D721Med (cell line): ENCODE measurements around the gene MGAT4B.
"Not testable (repeated sequence)": the region's sequence is repeated elsewhere in the genome, so short reads cannot be mapped to it uniquely, and the experiment has no call there.

Experiments
- DNase-seq: peaks from one replicate; pipeline ENCODE4 v3.0.0; 2011; ENCODE audit warnings: low spot score; ENCODE audit not compliant: insufficient read length
- FAIRE-seq: peaks from 2 replicates; lab custom pipeline; 2011; peaks lifted over from hg19 to GRCh38; lab: Jason Lieb, UNC
- TF ChIP-seq, protein P1 (sequence below): IDR thresholded peaks from 2 replicates; pipeline ENCODE4 v1.5.1; 2012; ENCODE audit warnings: mild to moderate bottlenecking, control low read depth; ENCODE audit not compliant: insufficient read depth; ENCODE audit errors: missing control alignments

Gene MGAT4B

GRCh38 chr5:179794171-179794570, 12.5 kb downstream of the MGAT4B start:
- TF ChIP-seq, protein P1, sequence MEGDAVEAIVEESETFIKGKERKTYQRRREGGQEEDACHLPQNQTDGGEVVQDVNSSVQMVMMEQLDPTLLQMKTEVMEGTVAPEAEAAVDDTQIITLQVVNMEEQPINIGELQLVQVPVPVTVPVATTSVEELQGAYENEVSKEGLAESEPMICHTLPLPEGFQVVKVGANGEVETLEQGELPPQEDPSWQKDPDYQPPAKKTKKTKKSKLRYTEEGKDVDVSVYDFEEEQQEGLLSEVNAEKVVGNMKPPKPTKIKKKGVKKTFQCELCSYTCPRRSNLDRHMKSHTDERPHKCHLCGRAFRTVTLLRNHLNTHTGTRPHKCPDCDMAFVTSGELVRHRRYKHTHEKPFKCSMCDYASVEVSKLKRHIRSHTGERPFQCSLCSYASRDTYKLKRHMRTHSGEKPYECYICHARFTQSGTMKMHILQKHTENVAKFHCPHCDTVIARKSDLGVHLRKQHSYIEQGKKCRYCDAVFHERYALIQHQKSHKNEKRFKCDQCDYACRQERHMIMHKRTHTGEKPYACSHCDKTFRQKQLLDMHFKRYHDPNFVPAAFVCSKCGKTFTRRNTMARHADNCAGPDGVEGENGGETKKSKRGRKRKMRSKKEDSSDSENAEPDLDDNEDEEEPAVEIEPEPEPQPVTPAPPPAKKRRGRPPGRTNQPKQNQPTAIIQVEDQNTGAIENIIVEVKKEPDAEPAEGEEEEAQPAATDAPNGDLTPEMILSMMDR, result no peak
- FAIRE-seq (no peak), DNase-seq (no peak)

GRCh38 chr5:179793468-179794139, 13.1 kb downstream of the MGAT4B start, which contains the start of gene LTC4S:
LTC4S (plus strand) TSS chr5:179793986; CDS start chr5:179794081, 95 bp downstream.
- DNase-seq, result no peak
- no peak for FAIRE-seq
- TF ChIP-seq, protein P1, result no peak

DNA sequence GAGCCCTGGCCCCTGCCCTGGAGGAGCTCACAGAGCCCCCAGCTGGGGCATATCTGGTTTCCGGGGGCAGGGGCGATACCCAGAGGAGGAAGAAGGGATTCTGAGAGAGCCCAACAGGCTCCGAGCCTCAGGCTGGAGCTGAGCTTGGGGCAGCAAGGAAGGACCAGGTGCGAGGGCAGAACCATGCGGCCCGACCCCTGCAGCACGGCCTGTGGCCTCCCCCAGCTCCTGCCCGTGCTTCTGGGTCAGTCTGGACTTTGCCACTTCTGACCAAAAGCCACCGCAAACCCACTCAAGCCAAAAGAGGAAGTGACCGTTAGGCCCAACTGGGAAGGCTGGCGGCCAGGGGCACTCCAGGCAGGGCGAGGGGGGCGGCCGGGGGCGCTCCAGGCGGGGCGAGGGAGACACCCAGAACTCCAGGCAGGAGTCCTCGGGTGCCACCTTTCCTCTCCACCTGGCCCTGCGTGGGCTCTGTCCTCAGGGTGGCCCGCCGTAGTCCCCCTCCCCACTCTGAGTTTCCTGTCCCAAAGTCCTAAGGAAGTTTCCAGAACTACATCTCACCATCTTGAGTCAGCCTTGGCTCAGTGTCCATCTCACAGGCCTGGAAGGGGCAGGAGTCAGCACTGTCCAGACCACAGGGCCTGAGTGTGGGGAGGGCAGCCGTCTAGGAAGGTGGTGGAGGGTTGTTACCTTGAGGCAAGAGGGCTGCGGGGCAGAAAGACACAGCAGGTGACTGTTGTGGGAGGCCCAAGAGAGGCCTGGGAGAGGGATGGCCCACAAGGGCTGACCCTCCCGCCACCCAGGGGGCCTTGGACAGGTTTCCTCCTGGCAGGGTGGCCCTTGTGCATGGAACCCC, 13.8 kb downstream of the MGAT4B start:
- TF ChIP-seq, protein P1, result no peak
- no peak for FAIRE-seq
- DNase-seq, result no peak

DNA sequence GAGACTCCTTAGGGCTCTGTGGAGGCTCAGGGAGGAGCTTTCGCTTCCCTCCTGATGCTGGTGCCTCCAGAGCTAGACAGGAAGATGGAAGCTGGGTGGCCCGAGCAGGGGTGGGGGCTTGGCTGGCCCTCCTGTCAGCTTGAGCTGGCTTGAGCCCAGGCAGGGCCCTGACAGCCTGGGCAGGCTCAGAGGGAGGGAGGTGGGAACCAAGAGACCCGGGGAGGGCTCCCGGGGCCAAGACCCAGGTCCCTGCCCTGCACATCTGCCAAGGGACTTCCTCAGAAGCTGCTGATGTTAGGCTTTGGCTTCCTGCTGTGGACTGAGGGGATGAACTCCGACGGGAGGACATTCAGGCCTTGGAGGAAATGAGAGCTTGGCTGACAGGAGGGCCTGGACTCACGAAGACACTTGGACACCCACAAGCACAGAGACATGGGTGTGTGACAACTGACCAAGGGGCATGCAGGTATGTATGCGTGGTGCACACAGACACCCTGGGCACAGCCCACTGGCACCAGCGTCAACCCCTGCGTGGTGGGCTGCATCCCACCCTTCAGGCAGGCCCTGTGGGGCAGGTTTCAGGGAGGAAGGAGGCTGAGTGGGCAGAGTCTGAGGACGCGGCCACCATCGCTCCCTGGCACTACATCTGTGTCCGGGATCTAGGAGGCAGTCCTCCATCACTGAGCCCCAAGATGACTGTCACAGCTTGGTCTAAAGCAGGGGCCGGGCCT, 14.6 kb downstream of the MGAT4B start:
- FAIRE-seq, result no peak

GRCh38 chr5:179789278-179789677, 17.4 kb downstream of the MGAT4B start:
- not testable (repeated sequence) for DNase-seq, FAIRE-seq

More for the DNA sequence above, 14.6 kb downstream of the MGAT4B start:
- TF ChIP-seq, protein P1, result no peak
- no peak for DNase-seq

- DNase-seq (no peak), FAIRE-seq (no peak)
- TF ChIP-seq, protein P1, result no peak
Observed at GRCh38 chr5:179788193-179788854, 18.3 kb downstream of the MGAT4B start.

GRCh38 chr5:179786861-179787260, 19.8 kb downstream of the MGAT4B start:
- TF ChIP-seq, protein P1, result no peak
- DNase-seq (no peak), FAIRE-seq (no peak)
